Measurements from ENCODE around the gene FA2H. TPM values are rescaled to one million over a fixed set of nuclear protein-coding genes. Genes with fewer than 3 reads are reported as not detected.

FA2H gene
- total RNA-seq, 1 experiment from 2014 or later, result not detected

DNA sequence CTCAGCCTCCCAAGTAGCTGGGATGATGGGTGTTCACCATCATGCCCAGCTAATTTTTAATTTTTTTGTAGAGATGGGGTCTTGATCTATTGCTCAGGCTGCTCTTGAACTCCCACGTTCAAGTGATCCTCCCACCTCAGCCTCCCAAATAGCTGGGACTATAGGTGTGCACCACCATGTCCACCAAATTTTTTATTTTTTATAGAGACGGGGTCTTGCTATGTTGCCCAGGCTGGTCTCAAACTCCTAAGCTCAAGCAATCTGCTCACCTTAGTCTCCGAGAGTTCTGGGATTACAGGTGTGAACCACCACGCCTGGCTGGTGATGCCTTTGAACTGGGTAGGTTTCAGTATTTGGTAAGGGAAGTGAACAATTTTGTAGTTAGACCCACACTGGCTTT is 30.1 kb downstream of the FA2H start:
- DNase-seq (ENCODE audit: low spot score), result no peak

DNA sequence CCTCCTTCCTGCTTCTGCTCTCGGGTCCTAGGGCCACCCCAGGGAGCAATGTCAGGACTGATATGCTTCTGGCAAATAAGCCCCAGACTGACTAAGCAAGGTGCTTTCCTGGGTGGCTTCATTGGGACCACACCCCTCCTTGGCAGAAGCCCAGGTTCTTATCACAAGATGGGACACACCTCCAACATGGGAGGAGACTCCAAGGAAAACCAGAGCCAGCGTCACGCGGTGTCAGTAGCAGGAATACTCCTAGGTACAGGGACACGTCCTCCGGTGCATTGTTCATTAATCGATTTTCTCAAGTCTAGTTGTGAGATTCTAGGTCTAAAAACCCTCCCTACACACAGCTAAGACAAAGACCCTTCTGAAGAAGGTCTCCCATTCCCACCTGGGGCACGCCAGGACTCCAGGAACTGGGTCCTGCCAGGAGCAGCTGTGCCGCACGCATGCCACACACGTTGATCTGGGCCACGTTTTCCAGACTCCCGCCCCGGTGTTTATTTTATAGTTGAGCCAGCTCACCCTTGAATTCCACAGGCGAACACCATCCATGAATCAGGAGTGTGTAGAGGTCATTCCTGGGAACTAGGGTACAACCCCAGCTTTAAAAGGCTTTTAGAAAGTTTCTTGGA is 30.8 kb downstream of the FA2H start:
- DNase-seq (ENCODE audit: low spot score), result peak; percentile 91

GRCh38 chr16:74743045-74743667 is 31.5 kb downstream of the FA2H start:
- DNase-seq (ENCODE audit: low spot score), result no peak

- DNase-seq (ENCODE audit: low spot score), result no peak
These were observed 32.6 kb downstream of the FA2H start for GRCh38 chr16:74742051-74742481.

DNA sequence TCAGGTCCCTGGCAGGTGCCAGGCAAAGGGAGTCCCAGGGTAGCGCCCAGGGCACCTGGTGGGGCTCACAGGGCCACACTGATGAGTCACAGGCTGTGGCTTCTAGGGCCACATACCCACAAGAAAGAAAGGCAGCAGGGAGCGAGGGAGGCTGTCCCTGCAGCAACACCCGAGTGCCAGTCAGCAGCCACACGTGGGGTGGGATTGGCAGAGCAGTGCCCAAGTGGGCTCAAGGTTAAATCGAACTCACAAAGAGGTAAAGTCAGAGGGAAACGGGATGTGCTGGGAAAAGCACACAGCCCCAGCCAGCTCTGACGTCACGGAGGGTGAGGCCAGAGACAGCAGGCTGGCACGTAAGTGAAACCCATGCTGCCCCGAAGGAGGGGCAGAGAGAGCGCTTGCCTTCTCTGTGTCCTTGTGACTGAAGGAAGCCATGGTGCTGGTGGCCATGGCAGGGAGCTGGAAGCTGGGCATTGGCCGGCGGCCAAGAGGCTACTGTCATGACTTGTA is 33.8 kb downstream of the FA2H start:
- DNase-seq (ENCODE audit: low spot score), result peak; percentile 93

DNA sequence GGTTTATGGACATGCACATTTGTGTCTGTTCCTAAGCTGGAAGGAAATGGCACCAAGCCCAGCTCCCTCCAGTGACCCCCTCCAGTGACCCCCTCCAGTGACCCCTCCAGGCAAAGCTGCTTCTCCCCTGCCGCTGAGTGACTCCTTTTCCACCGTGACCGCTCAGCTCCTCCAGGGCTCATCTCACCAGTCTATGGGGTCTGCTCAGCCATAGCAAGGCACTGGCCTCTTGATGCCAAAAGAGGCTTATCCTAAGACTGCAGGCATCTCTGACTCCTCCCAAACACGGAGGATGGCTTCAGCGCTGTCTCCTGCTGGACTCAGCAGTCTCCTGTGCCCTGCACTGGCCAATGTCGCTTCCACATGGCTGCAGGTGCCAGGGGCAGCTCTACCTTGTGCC is 35.3 kb downstream of the FA2H start:
- DNase-seq (ENCODE audit: low spot score), result no peak

- DNase-seq (ENCODE audit: low spot score), result no peak
These were observed 35.8 kb downstream of the FA2H start for GRCh38 chr16:74738816-74739215.

DNA sequence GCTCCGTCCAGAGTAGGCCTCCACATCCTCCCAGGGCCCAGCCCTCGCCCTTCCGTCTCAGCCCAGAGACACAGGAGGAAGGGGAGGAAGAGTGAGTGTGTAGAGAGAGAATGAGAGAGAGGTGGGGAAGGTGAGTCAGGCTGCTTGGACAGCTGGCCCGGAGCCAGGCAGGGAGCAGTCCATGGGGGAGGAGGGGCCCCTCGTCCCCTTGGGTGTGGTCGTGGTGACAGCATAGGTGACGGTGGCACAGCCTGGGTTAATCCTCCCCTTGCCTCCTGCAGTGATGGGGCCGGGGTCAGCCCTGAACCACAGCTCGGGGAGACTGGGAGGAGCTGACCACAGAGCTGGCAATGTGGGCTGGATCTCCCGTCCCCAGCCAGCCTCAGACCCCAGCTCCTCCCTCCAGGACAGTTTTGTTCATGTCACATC is 36.5 kb downstream of the FA2H start:
- peak; percentile 52 for DNase-seq (ENCODE audit: low spot score)

- no peak for DNase-seq (ENCODE audit: low spot score)
These were observed 37.1 kb downstream of the FA2H start for GRCh38 chr16:74737521-74737920.

GRCh38 chr16:74736531-74737157 is 38.0 kb downstream of the FA2H start:
- DNase-seq (ENCODE audit: low spot score), result no peak

- DNase-seq (ENCODE audit: low spot score), result no peak
These were observed 39.1 kb downstream of the FA2H start for GRCh38 chr16:74735554-74735953.

- DNase-seq (ENCODE audit: low spot score), result no peak
These were observed 39.5 kb downstream of the FA2H start for GRCh38 chr16:74735162-74735452.

- no peak for DNase-seq (ENCODE audit: low spot score)
These were observed 40.1 kb downstream of the FA2H start for GRCh38 chr16:74734361-74735161.

GRCh38 chr16:74732707-74733350 is 41.8 kb downstream of the FA2H start:
- DNase-seq (ENCODE audit: low spot score), result no peak

DNA sequence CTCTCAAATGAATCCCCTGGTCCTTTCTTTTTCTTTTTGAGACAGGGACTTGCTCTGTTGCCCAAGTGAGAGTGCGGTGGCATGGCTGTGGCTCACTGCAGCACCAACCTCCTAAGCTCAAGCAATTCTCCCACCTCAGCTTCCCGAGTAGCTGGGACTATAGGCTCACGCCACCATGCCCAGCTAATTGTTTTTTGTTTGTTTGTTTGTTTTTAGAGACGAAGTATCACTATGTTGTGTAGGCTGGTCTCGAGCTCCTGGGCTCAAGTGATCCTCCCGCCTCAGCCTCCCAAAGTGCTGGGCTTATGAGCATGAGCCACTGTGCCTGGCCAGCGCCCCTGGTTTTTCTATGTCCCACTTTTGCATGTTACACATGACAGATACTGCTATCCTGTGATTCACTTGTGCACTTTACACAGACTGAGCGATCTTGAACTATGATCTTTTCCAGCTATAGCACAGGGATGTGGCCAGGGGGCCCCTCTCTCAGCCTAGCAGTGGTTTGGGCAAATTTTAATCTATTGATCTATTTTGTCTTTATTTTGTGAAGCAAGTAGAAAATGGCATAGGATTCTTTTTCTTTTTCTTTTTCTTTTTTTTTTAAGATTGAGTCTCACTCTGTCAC is 42.7 kb downstream of the FA2H start:
- no peak for DNase-seq (ENCODE audit: low spot score)

DNA sequence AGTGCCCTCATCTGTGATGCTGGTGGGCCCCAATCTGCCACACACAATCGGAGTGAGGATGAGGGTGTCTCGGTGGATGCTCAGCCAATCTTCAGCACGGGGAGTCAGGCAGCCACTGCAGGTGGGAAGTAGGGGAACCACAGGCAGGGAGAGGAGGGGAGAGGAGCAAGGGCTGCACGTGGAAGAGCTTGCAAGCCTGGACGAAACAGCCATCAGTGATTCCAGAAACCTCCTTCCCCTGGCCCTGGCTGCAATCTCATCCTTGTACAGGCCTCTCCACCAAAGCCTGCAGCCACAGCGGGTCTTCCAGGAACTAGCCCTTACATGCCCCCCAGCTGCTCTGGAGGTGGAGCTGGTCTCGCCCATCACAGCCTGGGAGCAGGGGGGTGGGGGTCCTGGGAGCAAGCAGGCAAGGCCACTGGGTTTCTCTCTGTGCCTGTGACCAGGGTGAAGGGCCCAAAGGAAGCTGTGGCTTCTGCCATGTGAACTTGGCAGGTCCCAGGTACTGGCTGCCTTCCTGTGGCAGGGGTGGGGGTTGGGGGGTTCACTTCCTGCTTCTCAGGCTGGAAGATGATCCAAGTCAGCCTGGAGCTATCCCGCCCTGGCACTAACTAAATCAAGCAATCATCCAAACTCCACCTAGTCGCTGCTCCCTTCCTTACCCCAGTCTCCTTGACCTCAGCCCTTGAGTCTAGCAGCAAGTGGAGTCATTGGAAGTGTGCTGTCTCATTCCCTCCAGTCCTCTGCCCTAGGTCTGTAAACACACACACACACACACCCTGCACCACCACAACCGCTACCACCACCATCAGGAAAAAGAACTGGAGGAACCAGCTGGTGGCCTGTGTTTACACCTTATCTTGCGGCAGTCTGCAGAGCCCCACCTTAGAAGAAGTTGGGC is 44.6 kb downstream of the FA2H start:
- peak; percentile 64 for DNase-seq (ENCODE audit: low spot score)

DNA sequence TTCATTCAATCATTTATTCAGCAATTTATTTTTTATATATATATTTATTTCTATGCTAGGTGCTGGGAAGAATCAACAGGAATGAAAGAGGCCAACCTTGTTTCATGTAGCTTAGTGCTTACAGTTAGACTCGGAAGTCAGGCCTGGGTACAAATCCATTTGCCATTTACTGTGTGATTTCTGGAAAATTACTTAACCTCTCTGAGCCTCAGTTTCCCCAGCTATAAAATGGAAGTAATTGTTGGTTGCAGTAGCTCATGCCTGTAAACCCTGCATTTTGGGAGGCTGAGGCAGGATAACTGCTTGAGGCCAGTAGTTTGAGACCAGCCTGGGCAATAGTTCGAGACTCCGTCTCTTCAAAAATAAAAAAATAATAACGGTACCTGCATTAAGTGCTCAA is 46.7 kb downstream of the FA2H start:
- no peak for DNase-seq (ENCODE audit: low spot score)

- DNase-seq (ENCODE audit: low spot score), result no peak
These were observed 47.9 kb downstream of the FA2H start for GRCh38 chr16:74726716-74727115.

DNA sequence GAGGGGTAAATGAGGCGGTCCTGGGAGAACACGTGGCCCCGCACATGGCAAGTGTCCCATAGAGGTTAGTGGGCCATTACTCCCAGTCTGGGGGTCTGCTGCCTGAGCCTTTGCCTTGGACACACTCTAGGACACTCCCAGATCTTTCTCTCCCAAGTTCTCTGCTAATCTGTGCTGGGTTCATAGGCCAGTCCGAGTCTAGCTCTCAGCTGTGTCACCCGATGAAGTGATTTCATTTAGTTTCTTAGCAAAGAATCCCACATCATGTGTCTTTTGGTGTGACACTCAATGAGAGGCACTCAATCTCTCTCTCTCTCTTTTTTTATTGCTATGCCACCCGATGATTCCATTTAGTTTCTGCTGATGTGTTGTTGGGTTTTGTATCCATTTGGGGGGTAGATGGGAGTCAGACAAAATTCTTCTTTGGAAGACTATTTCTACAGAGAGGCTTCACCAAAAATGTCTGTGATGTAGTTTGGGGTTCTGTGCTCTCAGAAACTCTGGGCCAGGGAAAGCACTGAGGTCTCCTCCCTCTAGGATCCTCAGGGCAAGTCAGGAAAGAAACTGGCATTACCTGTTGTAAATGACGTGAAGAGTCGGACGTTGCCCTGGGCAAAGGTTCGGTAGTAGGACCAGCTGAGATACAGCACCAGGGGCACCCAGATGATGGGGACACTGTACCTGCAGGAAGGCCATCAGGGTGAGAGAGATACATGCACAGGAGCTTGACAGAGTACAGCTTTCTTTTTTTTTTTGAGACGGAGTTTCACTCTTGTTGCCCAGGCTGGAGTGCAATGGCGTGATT is 48.8 kb downstream of the FA2H start:
- no peak for DNase-seq (ENCODE audit: low spot score)
